AG04450 (cell line): ENCODE data around the gene BCL2L2. TPM values are rescaled to one million over a fixed set of nuclear protein-coding genes. Genes with fewer than 3 reads are reported as not detected.
A peak's percentile ranks its signal among the peaks of the same experiment; 100 is the strongest.

Experiments
- CTCF ChIA-PET: fragments of 300-600, 350-600 bp; formaldehyde crosslinking; extraction: SDS; loops from one replicate; lab custom pipeline; 2022; ENCODE audit warnings: antibody characterized with exemption, inconsistent platforms; lab: Charles Lee
- POLR2A ChIA-PET: fragments of 350-600 bp; formaldehyde crosslinking; extraction: SDS; loops from one replicate; lab custom pipeline; 2021; ENCODE audit warnings: antibody characterized with exemption, inconsistent platforms; lab: Yijun Ruan, JAX
- DNase-seq: peaks from one replicate; pipeline ENCODE4 v3.0.0-alpha.2; 2011; ENCODE audit warnings: low read depth, low spot score
- H3K27ac ChIP-seq: one replicate; pipeline ENCODE4 v1.5.1; 2012; ENCODE audit warnings: low read depth, low read length, control low read depth
- H3K27me3 ChIP-seq: one replicate; pipeline ENCODE4 v1.6.0; 2012; ENCODE audit warnings: low read length; ENCODE audit not compliant: control insufficient read depth, insufficient read depth
- H3K4me3 ChIP-seq: 2 replicates; pipeline ENCODE4 v1.5.1; 2011; ENCODE audit warnings: mild to moderate bottlenecking, low read depth, low read length, control low read depth
- H3K9me3 ChIP-seq: 2 replicates; pipeline ENCODE4 v1.5.1; 2012; ENCODE audit warnings: low read length; ENCODE audit not compliant: control insufficient read depth, insufficient read depth
- polyA plus RNA-seq: library from polyadenylated mRNA; depleted of rRNA; stranded (reverse); fragments of >200 nt; gene quantifications from 2 replicates; pipeline ENCODE4 v1.2.3, GENCODE V29; 2011
- TF ChIP-seq, protein P1 (sequence below): IDR thresholded peaks from 2 replicates; pipeline ENCODE4 v1.5.1; 2011; ENCODE audit warnings: low read depth, low read length, control low read depth, inconsistent platforms

The BCL2L2 gene
- polyA plus RNA-seq, 1 experiment, result 21.5 TPM

DNA sequence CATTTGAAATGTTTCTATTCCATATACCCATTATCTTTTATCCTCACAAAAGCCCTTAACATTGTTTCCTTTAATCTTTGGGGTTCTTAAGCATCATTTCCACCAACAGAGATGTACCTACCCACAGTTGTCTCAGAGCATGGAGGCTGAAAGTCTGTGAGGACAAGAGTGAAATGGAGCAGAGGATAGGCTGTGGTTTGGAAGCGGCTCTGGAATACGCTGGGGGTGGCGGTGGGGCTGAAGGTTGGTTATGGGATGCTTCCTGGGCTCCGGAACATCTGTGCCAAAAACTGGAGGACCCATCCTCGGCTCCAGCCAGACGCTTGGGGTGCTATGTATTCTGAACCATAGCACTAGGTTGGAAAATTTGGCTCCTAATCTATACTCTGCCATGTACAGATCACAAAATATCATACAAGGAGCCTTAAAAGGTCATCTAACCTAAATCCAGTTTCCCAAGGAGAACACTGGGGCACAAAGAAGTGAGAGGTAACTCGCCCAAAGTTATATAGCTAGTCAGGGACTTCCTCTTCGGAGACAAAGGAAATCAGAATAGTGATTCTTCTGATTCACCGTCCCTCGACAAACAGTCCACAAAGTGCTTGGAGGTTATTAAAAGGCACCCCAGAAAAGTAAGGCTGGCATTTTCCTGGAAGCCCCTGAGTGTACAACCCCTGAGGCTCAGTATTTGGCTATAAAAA is 6.5 kb upstream of the BCL2L2 start:
- ChIA-PET POLR2A (interaction anchor here (0.6 to 1.3 kb wide), 2 partner anchors 14 to 258 kb away, joined by 5 to 11 read pairs; partner anchors contain the start of gene HOMEZ), CTCF (interaction anchor here (0.6 to 2.8 kb wide), 19 partner anchors 8 to 205 kb away, joined by 3 to 27 read pairs (median 7); partner anchors contain the start of genes ACIN1, C14orf119, HOMEZ and PABPN1)
- no peaks in the 10 kb centered on the region for H3K27me3 ChIP-seq
- H3K4me3 ChIP-seq, result peak overlapping the region; percentile 79
- H3K9me3 ChIP-seq, result no peaks in the 10 kb centered on the region; the same call in 1 of the 2 replicates
- no peak for DNase-seq
- TF ChIP-seq, protein P1, sequence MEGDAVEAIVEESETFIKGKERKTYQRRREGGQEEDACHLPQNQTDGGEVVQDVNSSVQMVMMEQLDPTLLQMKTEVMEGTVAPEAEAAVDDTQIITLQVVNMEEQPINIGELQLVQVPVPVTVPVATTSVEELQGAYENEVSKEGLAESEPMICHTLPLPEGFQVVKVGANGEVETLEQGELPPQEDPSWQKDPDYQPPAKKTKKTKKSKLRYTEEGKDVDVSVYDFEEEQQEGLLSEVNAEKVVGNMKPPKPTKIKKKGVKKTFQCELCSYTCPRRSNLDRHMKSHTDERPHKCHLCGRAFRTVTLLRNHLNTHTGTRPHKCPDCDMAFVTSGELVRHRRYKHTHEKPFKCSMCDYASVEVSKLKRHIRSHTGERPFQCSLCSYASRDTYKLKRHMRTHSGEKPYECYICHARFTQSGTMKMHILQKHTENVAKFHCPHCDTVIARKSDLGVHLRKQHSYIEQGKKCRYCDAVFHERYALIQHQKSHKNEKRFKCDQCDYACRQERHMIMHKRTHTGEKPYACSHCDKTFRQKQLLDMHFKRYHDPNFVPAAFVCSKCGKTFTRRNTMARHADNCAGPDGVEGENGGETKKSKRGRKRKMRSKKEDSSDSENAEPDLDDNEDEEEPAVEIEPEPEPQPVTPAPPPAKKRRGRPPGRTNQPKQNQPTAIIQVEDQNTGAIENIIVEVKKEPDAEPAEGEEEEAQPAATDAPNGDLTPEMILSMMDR, result no peak
- H3K27ac ChIP-seq, result peak overlapping the region; percentile 98

DNA sequence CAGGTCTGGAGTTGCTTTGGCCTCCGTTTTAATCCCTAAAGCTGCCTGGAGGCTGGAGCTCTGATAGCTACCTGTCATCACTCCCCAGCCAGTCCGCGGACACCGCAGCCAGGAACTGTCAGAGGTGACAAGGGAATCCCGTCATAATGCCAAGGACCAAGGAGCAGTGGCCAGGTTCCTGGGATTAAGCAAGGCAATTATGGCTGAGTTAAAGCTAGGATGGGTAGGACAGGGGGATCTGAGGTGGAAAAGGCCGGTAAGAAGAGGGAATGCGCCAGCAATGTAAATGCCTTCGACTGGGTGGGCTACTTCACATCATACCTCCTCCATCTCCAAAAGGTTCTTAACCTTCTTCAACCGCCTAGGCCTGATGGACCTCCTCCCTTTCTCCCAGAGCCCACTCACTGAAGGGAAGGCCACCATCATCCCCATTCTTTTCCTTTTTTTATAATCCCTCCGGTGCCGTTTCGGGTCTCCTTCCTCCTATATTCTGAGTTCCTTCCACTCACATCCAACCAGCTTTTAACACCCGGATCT is 5.9 kb upstream of the BCL2L2 start:
- TF ChIP-seq, protein P1, result no peak
- H3K27ac ChIP-seq, result peak overlapping the region; percentile 98
- H3K9me3 ChIP-seq, result no peaks in the 10 kb centered on the region; the same call in 1 of the 2 replicates
- CTCF ChIA-PET, result interaction anchor here (0.5 to 2.8 kb wide), 39 partner anchors 9 to 797 kb away, joined by 3 to 27 read pairs (median 4); partner anchors contain the start of genes ACIN1, C14orf119, HOMEZ and PABPN1
- DNase-seq, result no peak
- H3K4me3 ChIP-seq, result peak overlapping the region; percentile 79
- POLR2A ChIA-PET, result interaction anchor here (0.7 to 2.8 kb wide), 3 partner anchors 15 to 26 kb away, joined by 3 to 28 read pairs (median 11); partner anchors contain the start of genes HOMEZ and PABPN1
- H3K27me3 ChIP-seq, result no peaks in the 10 kb centered on the region

DNA sequence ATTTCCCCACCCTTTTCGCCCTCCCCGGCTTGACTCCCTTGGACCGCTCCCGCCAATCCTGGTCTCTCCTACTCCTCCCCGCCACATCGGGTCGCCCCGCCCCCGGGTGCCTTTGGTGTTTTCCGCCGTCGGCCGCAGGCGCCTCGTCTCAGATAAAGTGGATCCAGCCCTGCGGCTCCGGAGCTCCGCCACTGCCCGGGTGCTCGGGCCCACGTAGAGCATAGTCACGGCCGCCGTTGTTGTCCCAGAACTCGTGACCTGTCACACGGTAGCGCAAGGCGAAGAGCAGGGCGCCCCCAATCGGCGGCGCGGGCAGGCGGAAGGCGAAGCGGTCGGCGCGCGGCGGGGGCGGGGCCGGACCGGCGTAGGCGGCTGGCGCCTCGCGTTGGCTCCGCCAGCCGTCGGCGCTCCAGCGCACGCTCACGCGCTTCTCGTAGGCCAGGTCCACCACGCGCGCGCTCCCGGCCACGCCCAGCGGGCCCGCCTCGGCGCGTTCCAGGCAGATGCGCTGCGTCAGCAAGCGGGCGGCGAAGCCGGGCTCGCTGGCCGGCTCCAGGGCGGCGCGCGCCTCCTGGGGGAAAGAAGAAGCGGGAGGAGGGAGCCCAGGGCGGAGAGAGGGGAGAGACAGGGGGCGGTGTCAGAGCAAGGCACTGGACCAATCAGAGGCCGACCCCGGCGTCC is 5.2 kb upstream of the BCL2L2 start:
- H3K27ac ChIP-seq, result peak overlapping the region; percentile 98
- TF ChIP-seq, protein P1, result peak; percentile 60
- H3K4me3 ChIP-seq, result peak overlapping the region; percentile 79
- H3K27me3 ChIP-seq, result no peaks in the 10 kb centered on the region
- ChIA-PET POLR2A (interaction anchor here (0.6 to 2.8 kb wide), 6 partner anchors 15 to 894 kb away, joined by 3 to 28 read pairs (median 4); partner anchors contain the start of genes ACIN1, C14orf119, HOMEZ and PABPN1), CTCF (interaction anchor here (0.5 to 2.8 kb wide), 41 partner anchors 9 to 796 kb away, joined by 3 to 27 read pairs (median 4); partner anchors contain the start of genes ACIN1, C14orf119, HOMEZ and PABPN1)
- no peaks in the 10 kb centered on the region; the same call in 1 of the 2 replicates for H3K9me3 ChIP-seq
- DNase-seq, result peak; percentile 92

DNA sequence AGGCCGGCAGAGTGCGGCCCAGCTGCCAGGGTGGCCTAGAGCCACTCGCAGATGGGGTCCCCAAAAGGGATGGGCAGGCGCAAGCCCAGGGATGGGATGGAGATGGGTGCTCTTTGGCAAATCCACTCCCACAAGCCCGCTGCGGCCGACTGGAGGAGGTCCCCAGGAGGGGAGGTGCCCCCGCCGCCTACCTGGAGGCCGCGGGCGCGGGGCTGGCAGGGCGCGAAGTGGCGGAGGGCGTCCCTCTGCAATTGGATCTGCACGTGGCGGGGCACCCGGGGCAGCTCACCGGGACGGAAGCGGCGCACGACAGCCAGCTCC is 4.7 kb upstream of the BCL2L2 start:
- Histone ChIP-seq H3K27ac (peak overlapping the region; percentile 61), H3K9me3 (no peaks in the 10 kb centered on the region; the same call in 1 of the 2 replicates), H3K27me3 (no peaks in the 10 kb centered on the region), H3K4me3 (peak overlapping the region; percentile 74)
- POLR2A ChIA-PET, result interaction anchor here (0.6 to 2.8 kb wide), 4 partner anchors 20 to 893 kb away, joined by 3 to 28 read pairs (median 4); partner anchors contain the start of genes ACIN1, C14orf119, PABPN1 and TM9SF1
- TF ChIP-seq, protein P1, result no peak
- DNase-seq, result no peak
- CTCF ChIA-PET, result interaction anchor here (0.8 to 2.8 kb wide), 9 partner anchors 10 to 240 kb away, joined by 3 to 24 read pairs (median 5); partner anchors contain the start of genes HOMEZ and SLC22A17
